ENCODE data around the gene PSAT1. TPM values are rescaled to one million over a fixed set of nuclear protein-coding genes. Genes with fewer than 3 reads are reported as not detected.

The PSAT1 gene
- total RNA-seq, 1 donor, result 175 TPM

GRCh38 chr9:78295731-78296130 lies 1.2 kb upstream of the PSAT1 start:
- no peaks in the 10 kb centered on the region for H4K20me1 ChIP-seq (ENCODE audit: insufficient read depth, low read length)
- peak overlapping the region; percentile 55 for H2AFZ ChIP-seq (ENCODE audit: low read length)
- DNase-seq (ENCODE audit: insufficient read length, low spot score, missing footprints), result peak; percentile 50
- H3K27ac ChIP-seq (ENCODE audit: low read depth, low read length), result no peak overlapping the region
- peaks cover 10% of the 10 kb centered on the region for H3K4me1 ChIP-seq (ENCODE audit: insufficient read depth, low read length)
- peak overlapping the region; percentile 98 for H3K4me3 ChIP-seq (ENCODE audit: insufficient read depth, low read length)
- H3K27me3 ChIP-seq (ENCODE audit: insufficient read depth, low read length), result no peaks in the 10 kb centered on the region
- H3K4me2 ChIP-seq (ENCODE audit: insufficient read depth, low read length), result peak overlapping the region; percentile 100
- TF ChIP-seq CTCF (IDR thresholded peaks at IDR 0.05; ENCODE audit: extremely low read depth, low read depth, low read length), result no peak
- H3K36me3 ChIP-seq (ENCODE audit: insufficient read depth, low read length), result no peaks in the 10 kb centered on the region
- peaks cover 18% of the 10 kb centered on the region for H3K79me2 ChIP-seq (ENCODE audit: insufficient read depth, low read length)
- H3K9me3 ChIP-seq (ENCODE audit: low read depth, low read length), result no peaks in the 10 kb centered on the region

GRCh38 chr9:78296201-78296892 lies 578 bp upstream of the PSAT1 start:
- no peak for TF ChIP-seq CTCF (IDR thresholded peaks at IDR 0.05; ENCODE audit: extremely low read depth, low read depth, low read length)
- Histone ChIP-seq H3K79me2 (ENCODE audit: insufficient read depth, low read length) (peaks cover 18% of the 10 kb centered on the region), H3K27me3 (ENCODE audit: insufficient read depth, low read length) (no peaks in the 10 kb centered on the region), H3K27ac (ENCODE audit: low read depth, low read length) (peak overlapping the region; percentile 1), H4K20me1 (ENCODE audit: insufficient read depth, low read length) (no peaks in the 10 kb centered on the region), H3K4me1 (ENCODE audit: insufficient read depth, low read length) (peaks cover 10% of the 10 kb centered on the region), H2AFZ (ENCODE audit: low read length) (peak overlapping the region; percentile 55), H3K9me3 (ENCODE audit: low read depth, low read length) (no peaks in the 10 kb centered on the region), H3K4me2 (ENCODE audit: insufficient read depth, low read length) (peak overlapping the region; percentile 100), H3K36me3 (ENCODE audit: insufficient read depth, low read length) (no peaks in the 10 kb centered on the region), H3K4me3 (ENCODE audit: insufficient read depth, low read length) (peak overlapping the region; percentile 98)
- DNase-seq (ENCODE audit: insufficient read length, low spot score, missing footprints), result peak; percentile 71

GRCh38 chr9:78297672-78297961 lies 692 bp downstream of the PSAT1 start:
- Histone ChIP-seq H3K27ac (ENCODE audit: low read depth, low read length) (peak overlapping the region; percentile 2), H3K36me3 (ENCODE audit: insufficient read depth, low read length) (peaks cover 5% of the 10 kb centered on the region), H3K79me2 (ENCODE audit: insufficient read depth, low read length) (peaks cover 18% of the 10 kb centered on the region), H2AFZ (ENCODE audit: low read length) (peak overlapping the region; percentile 93), H3K4me2 (ENCODE audit: insufficient read depth, low read length) (peak overlapping the region; percentile 100), H3K27me3 (ENCODE audit: insufficient read depth, low read length) (no peaks in the 10 kb centered on the region), H3K9me3 (ENCODE audit: low read depth, low read length) (no peaks in the 10 kb centered on the region), H3K4me3 (ENCODE audit: insufficient read depth, low read length) (peak overlapping the region; percentile 98), H4K20me1 (ENCODE audit: insufficient read depth, low read length) (no peaks in the 10 kb centered on the region), H3K4me1 (ENCODE audit: insufficient read depth, low read length) (peaks cover 10% of the 10 kb centered on the region)
- no peak for TF ChIP-seq CTCF (IDR thresholded peaks at IDR 0.05; ENCODE audit: extremely low read depth, low read depth, low read length)
- peak; percentile 90 for DNase-seq (ENCODE audit: insufficient read length, low spot score, missing footprints)

- H3K36me3 ChIP-seq (ENCODE audit: insufficient read depth, low read length), result peaks cover 8% of the 10 kb centered on the region
- H3K27me3 ChIP-seq (ENCODE audit: insufficient read depth, low read length), result no peaks in the 10 kb centered on the region
- H3K9me3 ChIP-seq (ENCODE audit: low read depth, low read length), result no peaks in the 10 kb centered on the region
- no peak for TF ChIP-seq CTCF (IDR thresholded peaks at IDR 0.05; ENCODE audit: extremely low read depth, low read depth, low read length)
- H4K20me1 ChIP-seq (ENCODE audit: insufficient read depth, low read length), result no peaks in the 10 kb centered on the region
- peak overlapping the region; percentile 100 for H3K4me2 ChIP-seq (ENCODE audit: insufficient read depth, low read length)
- peak overlapping the region; percentile 2 for H3K27ac ChIP-seq (ENCODE audit: low read depth, low read length)
- peaks cover 18% of the 10 kb centered on the region for H3K79me2 ChIP-seq (ENCODE audit: insufficient read depth, low read length)
- H2AFZ ChIP-seq (ENCODE audit: low read length), result peak overlapping the region; percentile 93
- H3K4me1 ChIP-seq (ENCODE audit: insufficient read depth, low read length), result peaks cover 10% of the 10 kb centered on the region
- DNase-seq (ENCODE audit: insufficient read length, low spot score, missing footprints), result peak; percentile 69
- H3K4me3 ChIP-seq (ENCODE audit: insufficient read depth, low read length), result peak overlapping the region; percentile 98
Observed at GRCh38 chr9:78298046-78298765, 1.3 kb downstream of the PSAT1 start.

Measured in osteoblast (primary cell).